Kidney epithelial cell (primary cell): ENCODE measurements around the gene LSS. TPM values are rescaled to one million over a fixed set of nuclear protein-coding genes. Genes with fewer than 3 reads are reported as not detected.
A peak's percentile ranks its signal among the peaks of the same experiment; 100 is the strongest.
"Not testable (repeated sequence)": the region's sequence is repeated elsewhere in the genome, so short reads cannot be mapped to it uniquely, and the experiment has no call there.

Experiments
- DNase-seq: peaks from one replicate; pipeline ENCODE4 v3.0.0-alpha.2; 2010; ENCODE audit warnings: low read depth
- H3K27me3 ChIP-seq: 2 replicates; pipeline ENCODE4 v1.6.0; 2011; ENCODE audit warnings: low read length; ENCODE audit not compliant: control insufficient read depth, insufficient read depth
- H3K36me3 ChIP-seq: 2 replicates; pipeline ENCODE4 v1.5.1; 2011; ENCODE audit warnings: low read length; ENCODE audit not compliant: control insufficient read depth, insufficient read depth
- H3K4me3 ChIP-seq: 2 replicates; pipeline ENCODE4 v1.5.1; 2011; ENCODE audit warnings: low read depth, mild to moderate bottlenecking, control low read depth, low read length
- CTCF ChIP-seq: IDR thresholded peaks from 2 replicates; pipeline ENCODE4 v1.5.1; 2011; ENCODE audit warnings: mild to moderate bottlenecking, moderate library complexity, low read length, control low read depth, inconsistent platforms; ENCODE audit not compliant: insufficient read depth, poor library complexity, severe bottlenecking
- total RNA-seq: library from RNA; depleted of rRNA; stranded (reverse); fragments of >200 nt; gene quantifications from 2 replicates; pipeline ENCODE4 v1.2.3, GENCODE V29; 2015

Gene LSS
- total RNA-seq, 1 donor from 2014 or later: 74.5 TPM

GRCh38 chr21:46226920-46227599, 1.5 kb downstream of the LSS start:
- no peak for DNase-seq

GRCh38 chr21:46226146-46226545, 2.4 kb downstream of the LSS start:
- Histone ChIP-seq H3K4me3 (no peak overlapping the region), H3K36me3 (no peaks in the 10 kb centered on the region), H3K27me3 (no peaks in the 10 kb centered on the region)
- no peak for TF ChIP-seq CTCF
- no peak for DNase-seq

More at GRCh38 chr21:46226920-46227599, 1.5 kb downstream of the LSS start:
- Histone ChIP-seq H3K36me3 (peaks cover 1% of the 10 kb centered on the region), H3K4me3 (peak overlapping the region; percentile 96), H3K27me3 (no peaks in the 10 kb centered on the region)
- TF ChIP-seq CTCF: no peak

- not testable (repeated sequence) for H3K27me3 ChIP-seq, DNase-seq, H3K36me3 ChIP-seq, H3K4me3 ChIP-seq
Observed at GRCh38 chr21:46223661-46224060, 4.9 kb downstream of the LSS start.

GRCh38 chr21:46223217-46223616, 5.4 kb downstream of the LSS start:
- Histone ChIP-seq H3K4me3 (no peak overlapping the region), H3K36me3 (no peaks in the 10 kb centered on the region), H3K27me3 (no peaks in the 10 kb centered on the region)
- no peak for DNase-seq
- TF ChIP-seq CTCF: no peak

- H3K27me3 ChIP-seq: no peaks in the 10 kb centered on the region
- no peak overlapping the region for H3K4me3 ChIP-seq
- no peak for DNase-seq
- no peak for TF ChIP-seq CTCF
- H3K36me3 ChIP-seq: no peaks in the 10 kb centered on the region
Observed at GRCh38 chr21:46222436-46223116, 6.0 kb downstream of the LSS start.

- no peaks in the 10 kb centered on the region for H3K27me3 ChIP-seq
- H3K4me3 ChIP-seq: no peak overlapping the region
- DNase-seq: no peak
- no peak for TF ChIP-seq CTCF
- no peaks in the 10 kb centered on the region for H3K36me3 ChIP-seq
Observed at GRCh38 chr21:46221664-46222435, 6.7 kb downstream of the LSS start.
